ENCODE results near the gene FMO5. TPM values are rescaled to one million over a fixed set of nuclear protein-coding genes. Genes with fewer than 3 reads are reported as not detected.

The FMO5 gene
- total and polyA plus RNA-seq, 2 experiments from 2014 or later, result 0.73 to 0.84 TPM

- Histone ChIP-seq H3K9me2 (ENCODE audit: insufficient read depth) (peaks cover 5% of the 10 kb centered on the region; the same call in 1 of the 2 replicates), H3K4me1 (ENCODE audit: insufficient read depth) (no peaks in the 10 kb centered on the region), H2AFZ (no peak overlapping the region), H3F3A (replicated peaks; ENCODE audit: low read depth) (no peaks in the 10 kb centered on the region), H3K4me2 (no peak overlapping the region), H4K20me1 (replicated peaks; ENCODE audit: insufficient read depth) (no peaks in the 10 kb centered on the region), H3K36me3 (ENCODE audit: insufficient read depth) (no peaks in the 10 kb centered on the region), H3K79me2 (replicated peaks; ENCODE audit: insufficient read depth) (no peaks in the 10 kb centered on the region), H3K27ac (ENCODE audit: low read depth) (no peak overlapping the region), H3K4me3 (no peak overlapping the region), H3K27me3 (ENCODE audit: insufficient read depth) (no peaks in the 10 kb centered on the region)
- no peaks in the 10 kb centered on the region for H3K4me1 Mint-ChIP-seq
- H3K4me3 Mint-ChIP-seq, result no peak overlapping the region
- TF ChIP-seq CREB1 (CRISPR knock-in tag; IDR thresholded peaks at IDR 0.05; ENCODE audit: low read depth), result no peak
- H3K36me3 Mint-ChIP-seq (ENCODE audit: low read depth), result no peaks in the 10 kb centered on the region
- H3K27ac Mint-ChIP-seq, result no peak overlapping the region
- peaks cover 1% of the 10 kb centered on the region for H3K27me3 Mint-ChIP-seq (ENCODE audit: insufficient read depth, low read depth, poor library complexity)
- no peak for ATAC-seq
- no peaks in the 10 kb centered on the region for H3K9me3 Mint-ChIP-seq
- no peak for DNase-seq (ENCODE audit: low spot score)
Measured at GRCh38 chr1:147207192-147207591, 17.9 kb downstream of the FMO5 start.

DNA sequence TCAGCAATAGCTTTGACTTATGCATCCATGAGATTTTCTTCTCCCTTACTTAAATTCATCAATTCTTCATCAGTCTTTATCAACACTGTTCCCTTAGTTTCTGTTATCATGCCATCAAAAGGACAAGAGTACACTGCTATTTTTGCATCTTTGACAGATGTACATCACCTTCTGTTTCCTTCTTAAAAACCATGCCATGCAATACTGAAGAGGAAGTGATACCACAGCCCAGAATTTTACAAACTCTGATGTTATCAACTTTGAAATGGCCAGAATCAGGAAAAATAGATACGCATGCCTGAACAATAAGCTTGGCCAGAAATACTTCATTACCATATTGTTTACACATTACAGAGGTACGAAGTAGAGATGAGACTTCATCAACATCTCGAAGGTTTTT, 21.1 kb downstream of the FMO5 start:
- H3K9me2 ChIP-seq (ENCODE audit: insufficient read depth), result peaks cover 5% of the 10 kb centered on the region; the same call in 1 of the 2 replicates
- no peak overlapping the region for H2AFZ ChIP-seq
- H3K36me3 ChIP-seq (ENCODE audit: insufficient read depth), result no peaks in the 10 kb centered on the region
- no peak for DNase-seq (ENCODE audit: low spot score)
- no peak for ATAC-seq
- no peaks in the 10 kb centered on the region for H3K79me2 ChIP-seq (replicated peaks; ENCODE audit: insufficient read depth)
- H3K4me1 ChIP-seq (ENCODE audit: insufficient read depth), result no peaks in the 10 kb centered on the region
- Mint-ChIP-seq H3K4me1 (no peaks in the 10 kb centered on the region), H3K27ac (no peak overlapping the region), H3K27me3 (ENCODE audit: insufficient read depth, low read depth, poor library complexity) (peaks cover 1% of the 10 kb centered on the region), H3K36me3 (ENCODE audit: low read depth) (no peaks in the 10 kb centered on the region), H3K9me3 (no peaks in the 10 kb centered on the region), H3K4me3 (no peak overlapping the region)
- H3K27ac ChIP-seq (ENCODE audit: low read depth), result no peak overlapping the region
- H3K4me2 ChIP-seq, result no peak overlapping the region
- TF ChIP-seq POLR2AphosphoS5 (IDR thresholded peaks at IDR 0.05; ENCODE audit: low read depth), result no peak
- TF ChIP-seq, protein P1, sequence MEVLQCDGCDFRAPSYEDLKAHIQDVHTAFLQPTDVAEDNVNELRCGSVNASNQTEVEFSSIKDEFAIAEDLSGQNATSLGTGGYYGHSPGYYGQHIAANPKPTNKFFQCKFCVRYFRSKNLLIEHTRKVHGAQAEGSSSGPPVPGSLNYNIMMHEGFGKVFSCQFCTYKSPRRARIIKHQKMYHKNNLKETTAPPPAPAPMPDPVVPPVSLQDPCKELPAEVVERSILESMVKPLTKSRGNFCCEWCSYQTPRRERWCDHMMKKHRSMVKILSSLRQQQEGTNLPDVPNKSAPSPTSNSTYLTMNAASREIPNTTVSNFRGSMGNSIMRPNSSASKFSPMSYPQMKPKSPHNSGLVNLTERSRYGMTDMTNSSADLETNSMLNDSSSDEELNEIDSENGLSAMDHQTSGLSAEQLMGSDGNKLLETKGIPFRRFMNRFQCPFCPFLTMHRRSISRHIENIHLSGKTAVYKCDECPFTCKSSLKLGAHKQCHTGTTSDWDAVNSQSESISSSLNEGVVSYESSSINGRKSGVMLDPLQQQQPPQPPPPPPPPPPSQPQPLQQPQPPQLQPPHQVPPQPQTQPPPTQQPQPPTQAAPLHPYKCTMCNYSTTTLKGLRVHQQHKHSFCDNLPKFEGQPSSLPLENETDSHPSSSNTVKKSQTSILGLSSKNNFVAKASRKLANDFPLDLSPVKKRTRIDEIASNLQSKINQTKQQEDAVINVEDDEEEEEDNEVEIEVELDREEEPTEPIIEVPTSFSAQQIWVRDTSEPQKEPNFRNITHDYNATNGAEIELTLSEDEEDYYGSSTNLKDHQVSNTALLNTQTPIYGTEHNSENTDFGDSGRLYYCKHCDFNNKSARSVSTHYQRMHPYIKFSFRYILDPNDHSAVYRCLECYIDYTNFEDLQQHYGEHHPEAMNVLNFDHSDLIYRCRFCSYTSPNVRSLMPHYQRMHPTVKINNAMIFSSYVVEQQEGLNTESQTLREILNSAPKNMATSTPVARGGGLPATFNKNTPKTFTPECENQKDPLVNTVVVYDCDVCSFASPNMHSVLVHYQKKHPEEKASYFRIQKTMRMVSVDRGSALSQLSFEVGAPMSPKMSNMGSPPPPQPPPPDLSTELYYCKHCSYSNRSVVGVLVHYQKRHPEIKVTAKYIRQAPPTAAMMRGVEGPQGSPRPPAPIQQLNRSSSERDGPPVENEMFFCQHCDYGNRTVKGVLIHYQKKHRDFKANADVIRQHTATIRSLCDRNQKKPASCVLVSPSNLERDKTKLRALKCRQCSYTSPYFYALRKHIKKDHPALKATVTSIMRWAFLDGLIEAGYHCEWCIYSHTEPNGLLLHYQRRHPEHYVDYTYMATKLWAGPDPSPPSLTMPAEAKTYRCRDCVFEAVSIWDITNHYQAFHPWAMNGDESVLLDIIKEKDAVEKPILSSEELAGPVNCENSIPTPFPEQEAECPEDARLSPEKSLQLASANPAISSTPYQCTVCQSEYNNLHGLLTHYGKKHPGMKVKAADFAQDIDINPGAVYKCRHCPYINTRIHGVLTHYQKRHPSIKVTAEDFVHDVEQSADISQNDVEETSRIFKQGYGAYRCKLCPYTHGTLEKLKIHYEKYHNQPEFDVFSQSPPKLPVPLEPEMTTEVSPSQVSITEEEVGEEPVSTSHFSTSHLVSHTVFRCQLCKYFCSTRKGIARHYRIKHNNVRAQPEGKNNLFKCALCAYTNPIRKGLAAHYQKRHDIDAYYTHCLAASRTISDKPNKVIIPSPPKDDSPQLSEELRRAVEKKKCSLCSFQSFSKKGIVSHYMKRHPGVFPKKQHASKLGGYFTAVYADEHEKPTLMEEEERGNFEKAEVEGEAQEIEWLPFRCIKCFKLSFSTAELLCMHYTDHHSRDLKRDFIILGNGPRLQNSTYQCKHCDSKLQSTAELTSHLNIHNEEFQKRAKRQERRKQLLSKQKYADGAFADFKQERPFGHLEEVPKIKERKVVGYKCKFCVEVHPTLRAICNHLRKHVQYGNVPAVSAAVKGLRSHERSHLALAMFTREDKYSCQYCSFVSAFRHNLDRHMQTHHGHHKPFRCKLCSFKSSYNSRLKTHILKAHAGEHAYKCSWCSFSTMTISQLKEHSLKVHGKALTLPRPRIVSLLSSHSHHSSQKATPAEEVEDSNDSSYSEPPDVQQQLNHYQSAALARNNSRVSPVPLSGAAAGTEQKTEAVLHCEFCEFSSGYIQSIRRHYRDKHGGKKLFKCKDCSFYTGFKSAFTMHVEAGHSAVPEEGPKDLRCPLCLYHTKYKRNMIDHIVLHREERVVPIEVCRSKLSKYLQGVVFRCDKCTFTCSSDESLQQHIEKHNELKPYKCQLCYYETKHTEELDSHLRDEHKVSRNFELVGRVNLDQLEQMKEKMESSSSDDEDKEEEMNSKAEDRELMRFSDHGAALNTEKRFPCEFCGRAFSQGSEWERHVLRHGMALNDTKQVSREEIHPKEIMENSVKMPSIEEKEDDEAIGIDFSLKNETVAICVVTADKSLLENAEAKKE (CRISPR knock-in tag; IDR thresholded peaks at IDR 0.05), result no peak
- no peak for TF ChIP-seq STAT1 (IDR thresholded peaks at IDR 0.05; ENCODE audit: unreplicated experiment)
- no peak for TF ChIP-seq ZNF331 (CRISPR knock-in tag; IDR thresholded peaks at IDR 0.05; ENCODE audit: low read depth)
- H3K27me3 ChIP-seq (ENCODE audit: insufficient read depth), result no peaks in the 10 kb centered on the region
- H4K20me1 ChIP-seq (replicated peaks; ENCODE audit: insufficient read depth), result no peaks in the 10 kb centered on the region
- no peak overlapping the region for H3K4me3 ChIP-seq
- H3F3A ChIP-seq (replicated peaks; ENCODE audit: low read depth), result no peaks in the 10 kb centered on the region

Data from GM23338 (cell line).